Stimulated activated CD4-positive, alpha-beta T cell treated with anti-CD3 and anti-CD28 coated beads, Interleukin-15, amount 100 ng/mL, for 48 hours (primary cell): ENCODE measurements around the gene ITGBL1.

Source experiments
- DNase-seq, 2 donors: peaks; one replicate each; pipeline ENCODE4 v3.0.0-alpha.2; 2020; ENCODE audit warnings: low read depth in 2 of 2

ITGBL1 gene, protein sequence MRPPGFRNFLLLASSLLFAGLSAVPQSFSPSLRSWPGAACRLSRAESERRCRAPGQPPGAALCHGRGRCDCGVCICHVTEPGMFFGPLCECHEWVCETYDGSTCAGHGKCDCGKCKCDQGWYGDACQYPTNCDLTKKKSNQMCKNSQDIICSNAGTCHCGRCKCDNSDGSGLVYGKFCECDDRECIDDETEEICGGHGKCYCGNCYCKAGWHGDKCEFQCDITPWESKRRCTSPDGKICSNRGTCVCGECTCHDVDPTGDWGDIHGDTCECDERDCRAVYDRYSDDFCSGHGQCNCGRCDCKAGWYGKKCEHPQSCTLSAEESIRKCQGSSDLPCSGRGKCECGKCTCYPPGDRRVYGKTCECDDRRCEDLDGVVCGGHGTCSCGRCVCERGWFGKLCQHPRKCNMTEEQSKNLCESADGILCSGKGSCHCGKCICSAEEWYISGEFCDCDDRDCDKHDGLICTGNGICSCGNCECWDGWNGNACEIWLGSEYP

DNA sequence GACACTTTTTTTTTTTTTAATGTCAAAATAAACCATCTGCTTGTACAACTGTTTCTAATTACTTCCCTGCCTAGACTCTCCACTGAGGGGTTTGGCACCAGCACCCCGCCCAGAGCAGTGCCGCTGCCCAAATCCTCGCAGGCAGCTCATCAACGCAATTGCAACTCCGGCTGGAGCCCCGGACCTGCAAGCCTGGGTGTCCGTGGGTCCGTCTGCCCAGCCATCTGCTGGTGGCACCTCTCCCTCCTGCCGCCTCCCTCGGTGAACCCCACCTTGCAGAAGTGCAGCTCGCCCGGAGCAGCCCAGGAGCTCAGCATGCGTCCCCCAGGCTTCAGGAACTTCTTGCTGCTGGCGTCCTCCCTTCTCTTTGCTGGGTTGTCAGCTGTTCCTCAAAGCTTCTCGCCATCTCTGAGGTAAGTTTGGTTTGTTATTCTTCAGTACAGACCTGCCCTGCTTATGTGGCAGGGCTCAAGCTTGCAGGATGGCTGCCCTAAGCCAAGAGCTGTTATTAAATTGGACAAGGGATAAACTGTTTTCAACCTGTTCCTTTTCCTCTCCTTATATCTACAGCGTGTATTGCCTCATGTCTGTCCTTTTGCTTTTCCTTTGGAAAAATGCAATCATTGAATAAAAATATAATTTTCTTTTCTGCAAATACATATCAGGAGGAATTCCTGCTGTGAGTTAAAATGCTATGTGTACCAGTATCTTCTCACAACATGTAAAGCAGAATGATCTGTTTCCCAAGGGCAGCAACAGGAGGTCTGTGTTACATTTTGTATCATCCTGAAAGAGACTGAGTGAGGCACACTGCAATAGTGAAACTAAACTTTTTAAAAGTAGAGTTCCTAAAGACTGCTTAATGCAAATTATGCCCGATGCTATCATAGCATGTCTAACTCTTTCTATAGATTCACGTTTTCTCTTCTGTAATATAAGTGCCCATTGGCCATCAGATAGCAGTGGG is at the start of gene ITGBL1:
Gene ITGBL1, plus strand, starts transcription at position 157 of the 967 bp plus-strand sequence. Its CDS starts 159 bp downstream, at position 316.
- no peak for DNase-seq

DNA sequence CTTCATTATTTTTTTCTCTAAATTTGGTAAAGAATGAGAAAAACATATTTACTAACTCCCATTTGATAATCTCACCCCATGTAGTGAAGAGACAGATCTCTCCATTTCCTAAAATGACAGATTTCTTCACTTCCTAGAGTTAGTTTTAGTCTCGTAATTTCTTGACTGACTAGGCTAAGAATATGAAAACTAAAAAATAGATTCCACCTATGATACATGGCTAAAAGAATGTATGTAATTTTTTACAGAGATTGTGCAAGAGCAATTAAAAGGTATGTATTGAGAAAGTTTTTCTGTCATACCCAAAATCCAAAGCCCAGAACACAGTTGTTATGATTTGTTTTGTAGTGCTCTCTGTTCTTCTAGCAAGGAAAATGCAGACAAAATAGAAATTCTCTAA is 45.7 kb upstream of the ITGBL1 start:
- no peak for DNase-seq

DNA sequence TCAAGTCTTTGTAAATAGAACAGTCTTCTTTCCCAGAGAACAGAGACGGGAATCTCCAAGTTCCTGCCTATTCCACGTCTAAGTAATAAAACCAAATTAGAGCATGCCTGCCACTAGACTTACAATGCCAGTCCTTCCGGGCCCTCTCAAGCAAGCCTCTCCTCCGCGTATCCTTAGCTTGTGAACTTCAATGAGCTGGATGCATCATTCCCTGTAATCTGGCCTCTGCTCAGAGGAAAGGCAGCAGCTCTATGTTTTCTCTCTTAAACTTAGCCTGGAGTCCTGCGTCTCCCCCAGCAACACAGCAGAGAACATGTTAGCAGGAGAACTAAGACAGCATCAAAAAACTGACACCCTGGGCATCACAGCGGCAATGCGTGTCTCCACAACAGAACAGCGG is 44.3 kb upstream of the ITGBL1 start:
- no peak for DNase-seq

DNA sequence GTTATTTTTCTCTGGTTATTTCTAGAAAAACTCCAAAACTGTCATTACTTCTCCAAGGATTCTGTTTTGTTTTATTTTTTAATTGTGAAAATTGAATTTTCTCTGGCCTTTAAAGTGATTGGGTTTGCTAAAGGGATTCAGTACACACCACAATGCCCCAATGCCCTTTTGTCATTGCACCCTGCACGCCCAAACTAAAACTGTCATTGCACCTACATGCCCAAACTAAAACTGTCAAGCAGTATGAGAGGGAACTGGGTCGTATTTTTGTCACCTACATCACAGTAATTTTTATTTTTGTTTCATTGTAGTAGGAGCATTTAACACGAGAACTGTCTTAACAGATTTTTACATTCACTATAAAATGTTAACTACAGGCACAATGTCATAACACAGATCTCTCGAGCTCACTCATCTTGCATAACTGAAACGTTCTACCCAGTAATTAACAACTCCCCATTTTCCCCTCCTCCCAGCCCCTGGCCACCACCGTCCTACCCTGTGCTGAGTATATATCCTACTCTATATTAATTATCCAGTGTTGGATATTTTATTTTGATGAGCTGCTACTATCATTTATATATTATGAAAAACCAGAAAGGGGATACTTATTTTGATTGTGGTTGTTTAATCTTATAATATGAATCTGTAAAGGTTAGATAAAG is 43.4 kb upstream of the ITGBL1 start:
- DNase-seq: no peak

DNA sequence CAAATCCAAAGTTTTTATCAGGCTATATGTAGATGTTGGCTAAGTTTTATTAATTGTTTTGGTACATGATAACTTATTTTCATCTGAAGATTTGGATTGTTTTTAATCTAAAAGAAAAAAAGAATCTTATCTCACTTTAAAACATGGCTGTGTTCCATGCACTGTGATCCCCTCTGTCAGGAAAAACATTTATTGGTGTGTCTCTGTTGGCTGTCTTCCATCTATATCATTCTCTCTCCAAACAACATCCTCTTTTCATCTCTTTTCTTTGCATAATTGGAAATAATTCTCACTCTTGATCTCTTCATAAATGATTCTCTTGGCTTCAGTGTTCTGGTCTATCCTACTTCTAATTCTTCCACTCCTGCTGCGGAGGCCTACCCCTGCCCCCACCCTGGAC is 40.4 kb upstream of the ITGBL1 start:
- no peak for DNase-seq

DNA sequence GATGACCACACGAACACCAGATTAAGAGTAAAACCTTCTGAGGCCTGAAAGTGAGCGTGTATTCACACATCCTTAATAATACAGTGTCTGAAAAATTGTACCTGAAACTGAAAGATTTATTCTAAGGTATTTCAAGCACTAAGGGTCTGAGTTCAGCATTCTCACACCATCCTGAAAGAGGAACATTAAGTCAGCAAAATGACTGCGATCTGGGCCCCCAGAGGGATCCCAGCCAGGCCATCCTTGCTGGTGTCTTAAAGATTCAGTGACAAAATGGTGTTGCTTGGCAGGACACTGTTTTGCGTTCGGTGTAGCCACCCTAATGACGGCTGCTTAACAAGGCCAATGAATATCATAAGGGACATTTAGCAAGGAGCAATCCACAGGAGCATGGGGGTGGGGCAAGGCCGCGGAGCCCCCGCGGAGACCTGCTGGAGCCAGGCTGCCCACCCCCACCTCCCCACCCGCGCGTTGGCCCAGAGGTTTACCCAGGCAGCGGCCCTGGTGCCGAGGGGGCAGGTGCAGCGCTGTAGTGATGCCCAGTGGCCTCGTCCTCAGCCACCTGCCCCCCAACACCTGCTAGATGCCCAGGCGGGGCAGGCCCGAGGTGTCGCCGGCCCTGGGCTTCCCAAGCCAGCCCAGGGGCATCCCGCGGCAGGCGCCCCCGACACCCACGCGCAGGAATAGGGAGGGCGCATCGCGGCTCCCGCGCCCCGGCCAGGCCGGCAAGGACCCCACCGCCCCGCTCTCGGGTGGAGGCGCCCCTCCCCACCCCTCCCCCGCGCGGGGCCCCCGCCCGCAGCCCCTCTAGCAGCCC is 36.9 kb upstream of the ITGBL1 start:
- no peak for DNase-seq

DNA sequence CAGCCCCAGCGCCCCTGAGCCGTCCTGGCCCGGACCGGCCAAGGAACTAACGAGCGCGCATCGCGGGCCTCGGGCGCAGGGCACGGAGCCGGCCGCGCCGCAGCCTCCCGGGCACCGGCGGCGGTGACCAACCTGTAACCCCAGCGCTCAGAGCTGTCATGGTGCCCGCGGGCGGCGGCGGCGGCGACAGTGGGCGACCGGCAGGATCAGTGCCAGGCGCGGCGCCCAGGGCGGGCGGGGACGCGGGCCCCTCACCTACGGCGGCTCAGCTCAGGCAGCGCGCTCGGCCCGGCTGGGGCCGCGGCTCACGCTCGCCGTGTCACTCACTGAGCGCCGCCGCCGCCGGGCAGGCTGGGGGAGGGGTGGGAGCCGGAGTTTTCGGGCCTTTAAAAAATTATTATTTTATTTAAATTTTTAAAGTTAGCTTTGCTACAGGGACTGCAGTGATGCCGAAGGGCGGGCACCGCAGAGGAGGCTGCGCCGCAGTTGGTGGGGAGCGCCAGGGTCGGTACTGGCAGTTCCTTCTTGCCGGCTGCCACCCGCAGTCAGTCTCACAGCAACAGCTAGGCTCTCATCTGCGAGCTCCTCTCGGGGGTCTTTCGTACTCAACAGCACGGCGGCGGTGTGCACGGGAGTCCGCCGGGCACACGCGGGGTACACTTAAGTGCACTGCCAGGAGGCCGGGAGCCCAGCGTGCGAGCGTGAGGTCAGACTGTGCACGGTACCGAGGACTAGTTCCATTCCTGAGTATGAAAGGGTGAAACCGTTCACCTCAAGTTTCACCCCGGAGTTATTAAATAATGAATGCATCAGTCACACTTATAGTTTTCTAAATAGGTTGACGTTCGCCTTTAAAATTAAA is 36.1 kb upstream of the ITGBL1 start, which contains the start of gene NALCN:
Gene NALCN, minus strand, starts transcription at position 328 of the 862 bp plus-strand sequence. CDS start 17,382 bp downstream, outside the sequence.
- DNase-seq: no peak

DNA sequence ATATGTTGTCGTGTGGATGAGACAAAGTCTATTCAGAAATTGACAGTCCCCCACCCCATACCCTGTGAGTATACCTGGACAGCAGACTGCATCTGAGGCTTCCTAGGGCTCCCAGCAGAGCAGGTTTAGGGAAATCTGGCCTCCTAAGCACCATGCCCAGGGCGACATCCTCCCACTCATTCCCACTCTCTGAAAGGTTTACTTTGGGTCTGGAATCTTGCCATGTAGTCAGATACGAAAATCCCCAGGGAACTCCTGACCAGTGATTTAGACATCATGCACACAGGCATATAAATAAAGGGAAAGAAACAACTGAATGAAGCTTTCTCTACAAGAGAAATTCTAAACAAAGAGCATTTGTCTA is 35.5 kb upstream of the ITGBL1 start:
- no peak for DNase-seq

DNA sequence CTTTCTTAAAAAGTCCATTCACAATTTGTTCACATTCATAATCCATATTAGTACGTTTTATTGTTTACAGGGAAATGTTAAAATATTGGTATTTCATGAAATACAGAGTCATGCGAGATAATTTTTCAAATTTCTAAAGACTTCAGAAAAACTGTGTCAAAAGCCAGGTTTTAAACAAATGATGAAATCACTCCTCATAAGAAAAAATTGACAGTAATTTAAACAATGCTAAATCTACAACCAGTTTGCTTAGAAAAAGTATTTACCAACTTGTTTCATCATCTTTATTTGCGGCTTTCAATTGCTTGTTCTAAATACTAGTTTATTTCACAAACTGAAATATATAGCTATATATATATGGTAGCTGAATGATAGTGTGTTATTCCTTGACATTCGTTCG is 35.0 kb upstream of the ITGBL1 start:
- DNase-seq: no peak

DNA sequence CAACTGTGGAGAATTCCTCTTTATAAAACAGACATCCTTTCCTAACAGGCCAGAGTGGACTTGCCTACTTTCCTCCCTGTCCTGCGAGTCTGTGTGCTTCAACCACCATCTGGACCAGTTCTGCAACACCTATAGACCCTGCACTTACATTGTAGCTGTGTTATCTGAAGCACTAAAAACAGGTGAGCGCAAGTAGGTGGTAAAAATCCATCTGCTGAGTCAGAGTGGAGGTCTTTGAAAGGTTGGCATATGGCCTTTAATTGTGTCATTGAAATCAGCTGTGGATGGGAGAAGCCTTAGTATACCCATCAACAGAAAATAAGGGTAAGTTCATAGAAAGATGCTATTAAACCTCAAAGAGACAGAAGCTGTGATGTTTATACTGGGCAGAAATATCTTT is 28.6 kb upstream of the ITGBL1 start:
- DNase-seq: no peak

DNA sequence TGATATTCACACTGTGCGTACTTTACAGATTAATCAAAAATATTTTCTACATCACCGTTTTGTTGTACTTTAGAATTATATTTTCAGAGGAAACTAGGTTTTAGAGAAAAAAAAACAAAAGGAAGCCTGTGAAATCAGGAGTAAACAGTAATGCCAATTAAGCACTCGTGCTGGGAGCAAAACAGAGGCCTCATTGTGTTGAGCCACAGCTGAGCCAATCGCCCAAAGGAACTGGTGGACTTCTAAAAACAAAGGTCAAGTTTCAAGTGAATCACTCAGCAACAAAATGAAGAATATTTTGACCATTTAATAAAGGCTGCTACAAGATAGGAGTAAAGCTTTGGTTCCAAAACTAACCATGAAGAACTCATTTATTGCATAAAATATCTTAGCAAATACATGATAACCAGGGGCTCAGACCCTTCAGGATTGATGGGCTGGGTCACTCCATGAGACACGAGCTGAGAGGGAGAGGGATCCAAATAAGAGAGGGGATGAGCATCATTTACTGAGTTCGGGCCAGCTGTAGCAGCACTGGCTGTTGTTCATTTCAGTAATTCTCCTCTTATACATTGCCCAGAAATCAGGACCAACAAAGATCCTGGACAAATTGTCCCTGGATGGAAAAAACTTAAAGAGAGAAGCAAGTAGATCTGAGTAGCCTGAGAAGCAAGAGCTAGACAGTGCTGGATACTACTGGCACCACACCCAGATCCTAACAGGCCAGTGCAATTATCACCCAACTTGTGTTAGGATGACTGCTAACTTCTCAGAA is 27.9 kb upstream of the ITGBL1 start:
- no peak for DNase-seq

DNA sequence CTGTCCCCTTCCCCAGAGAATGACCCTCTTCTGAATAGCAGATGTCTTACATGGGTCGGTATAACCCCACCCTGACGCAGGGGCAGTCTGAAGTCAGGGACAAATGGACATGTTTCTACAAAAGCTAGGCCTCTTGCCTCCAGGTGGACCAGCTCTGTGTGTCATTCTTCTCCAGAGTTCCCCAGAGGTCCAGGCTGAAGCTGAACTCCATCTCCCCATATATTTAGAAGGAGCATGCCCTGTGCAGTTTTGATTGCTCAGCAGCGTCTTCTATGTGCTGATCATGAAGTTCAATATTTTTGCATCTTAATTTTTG is 27.4 kb upstream of the ITGBL1 start:
- DNase-seq: no peak

DNA sequence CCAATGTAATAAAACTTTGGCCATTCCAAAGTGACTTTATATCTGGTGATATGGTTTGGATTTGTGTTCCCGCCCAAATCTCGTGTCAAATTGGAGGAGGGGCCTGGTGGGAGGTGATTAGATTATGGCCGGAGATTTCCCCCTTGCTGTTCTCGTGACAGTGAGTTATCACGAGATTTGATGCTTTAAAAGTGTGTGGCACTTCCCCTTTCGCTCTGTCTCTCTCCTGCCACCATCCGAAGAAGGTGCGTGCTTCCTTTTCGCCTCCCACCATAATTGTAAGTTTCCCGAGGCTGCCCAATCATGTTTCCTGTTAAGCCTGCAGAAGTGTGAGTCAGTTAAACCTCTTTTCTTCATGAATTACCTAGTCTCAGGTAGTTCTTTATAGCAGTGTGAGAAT is 26.9 kb upstream of the ITGBL1 start:
- no peak for DNase-seq

DNA sequence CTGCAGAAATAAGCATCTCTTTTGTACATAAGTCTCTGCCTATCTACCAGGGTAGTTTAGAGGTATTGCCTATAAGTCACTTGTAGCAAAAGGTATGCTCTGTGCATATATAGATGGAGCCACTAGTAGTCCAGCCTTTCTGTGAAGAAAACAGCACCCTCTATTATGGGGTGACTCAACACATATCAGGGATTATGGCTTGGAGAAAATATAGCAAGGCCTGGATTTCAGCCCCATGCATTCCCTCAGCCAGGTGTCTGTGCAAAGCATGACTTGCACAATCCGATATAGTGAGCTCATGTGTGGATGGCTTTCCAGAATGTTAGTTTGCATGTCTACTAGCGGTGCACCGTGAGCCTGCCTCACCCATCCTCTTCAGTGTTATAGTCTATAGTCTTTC is 22.7 kb upstream of the ITGBL1 start:
- DNase-seq: no peak

DNA sequence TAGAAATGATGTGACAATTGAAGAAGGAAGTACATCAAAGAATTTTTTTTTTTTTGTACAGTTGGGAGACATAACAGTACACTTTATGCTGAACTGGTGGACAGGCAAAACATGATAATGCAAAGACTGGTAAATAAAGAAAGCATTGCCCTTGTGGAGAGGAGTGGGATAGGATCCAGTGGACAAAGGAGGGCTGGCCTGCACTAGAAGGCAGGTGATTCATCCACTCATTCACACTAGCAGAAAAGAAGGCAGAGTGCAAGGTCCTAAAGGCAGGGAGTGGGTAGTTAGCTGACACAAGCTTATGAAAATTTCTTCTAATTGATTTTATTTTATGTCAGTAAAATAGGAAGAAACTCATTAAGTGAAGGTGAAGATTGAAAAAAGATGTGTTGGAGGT is 18.6 kb upstream of the ITGBL1 start:
- no peak for DNase-seq

DNA sequence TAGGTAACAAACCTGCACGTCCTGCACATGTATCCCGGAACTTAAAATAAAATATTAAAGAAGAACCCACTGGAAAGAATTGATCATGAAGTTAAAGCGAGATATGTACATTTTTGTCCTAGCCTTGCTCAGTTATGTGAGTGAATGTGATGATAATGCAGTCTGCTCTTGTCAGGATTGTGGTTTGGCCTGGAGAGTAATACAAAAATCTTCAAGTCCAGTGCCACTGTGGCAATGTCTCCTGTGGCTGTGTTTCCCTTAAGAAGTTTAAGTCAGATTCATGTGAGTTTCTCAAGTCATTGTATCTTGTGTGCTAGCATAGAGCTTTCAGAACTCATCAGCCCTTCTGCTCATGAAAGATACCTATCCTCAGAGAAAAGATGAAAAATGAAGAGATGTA is 18.0 kb upstream of the ITGBL1 start:
- DNase-seq: no peak

DNA sequence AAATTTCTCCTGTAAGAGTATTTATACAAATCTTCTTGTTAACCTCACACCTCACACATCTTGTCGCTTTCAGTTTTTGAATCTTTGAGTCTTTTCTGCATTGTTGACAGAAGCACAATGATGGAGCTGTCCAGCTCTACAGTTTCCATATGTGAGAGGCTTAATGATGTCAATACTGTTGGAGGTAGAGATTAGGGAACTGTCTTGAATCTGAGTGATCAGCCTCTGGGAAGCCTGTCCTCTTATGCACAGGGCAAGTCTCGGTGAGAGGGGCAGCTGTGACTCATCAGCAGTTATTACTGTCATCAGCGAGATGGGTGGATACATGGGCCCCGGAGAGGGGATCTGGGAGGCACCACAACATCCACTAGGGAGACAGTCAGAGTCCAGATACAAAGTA is 4.6 kb upstream of the ITGBL1 start:
- no peak for DNase-seq

DNA sequence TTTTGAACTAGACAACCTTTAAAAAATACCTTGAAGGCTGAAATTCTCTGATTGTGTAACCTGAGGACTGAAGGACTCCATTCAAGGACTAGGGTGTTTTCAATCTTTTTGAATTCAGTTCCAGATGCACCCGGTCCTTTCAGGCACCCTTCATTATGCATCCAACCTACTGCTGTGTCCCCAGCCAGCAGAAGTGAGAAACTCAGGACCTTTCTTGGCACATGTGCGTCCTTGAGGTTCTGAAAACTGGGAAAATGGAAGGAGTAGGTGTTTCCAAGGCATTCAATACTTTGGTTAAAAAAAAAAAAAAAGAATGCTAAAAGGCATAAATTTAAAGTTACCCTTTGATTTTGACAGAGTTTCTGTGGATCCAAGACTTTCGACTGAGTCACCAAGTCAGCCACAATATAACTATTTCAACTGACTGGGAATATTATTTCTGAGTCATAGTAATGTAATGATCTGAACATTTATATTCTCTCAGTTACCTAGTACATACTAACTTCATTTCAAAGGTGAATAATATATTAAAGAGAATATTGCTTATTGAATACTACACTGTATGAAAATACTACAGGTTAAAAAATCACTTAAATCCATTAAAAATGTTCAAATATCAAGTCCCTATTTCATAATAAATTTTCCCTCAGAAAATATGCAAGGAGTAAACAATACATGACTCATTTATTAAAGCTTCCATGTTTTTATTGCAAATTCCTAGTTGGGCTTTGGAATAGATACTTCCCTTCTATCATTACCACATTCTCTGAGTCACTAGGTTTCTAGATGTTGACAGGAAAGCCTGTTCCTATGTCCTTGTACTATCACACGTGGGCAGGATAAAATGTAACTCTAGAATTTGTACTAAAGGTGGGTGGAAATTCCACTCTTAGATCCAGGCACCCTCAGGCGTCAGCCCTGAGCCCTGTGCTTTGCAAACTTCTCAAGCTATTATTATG is 2.4 kb upstream of the ITGBL1 start:
- DNase-seq: no peak
